ENCODE measurements around the gene BCL11B.

The BCL11B gene

GRCh38 chr14:99232714-99233214 is 39.2 kb downstream of the BCL11B start:
- TF ChIP-seq CTCF (conservative IDR thresholded peaks at IDR 0.05; ENCODE audit: low read depth, low read length), result no peak
- H3K4me2 ChIP-seq, result no peak overlapping the region
- no peak overlapping the region for H3K27ac ChIP-seq
- H3K4me3 ChIP-seq (IDR thresholded peaks at IDR 0.05; ENCODE audit: insufficient read depth, low read depth, low read length), result no peak overlapping the region
- no peaks in the 10 kb centered on the region for H3K27me3 ChIP-seq (ENCODE audit: insufficient read depth, low read depth)
- peaks cover 7% of the 10 kb centered on the region; the same call in 1 of the 2 replicates for H3K79me2 ChIP-seq (ENCODE audit: insufficient read depth, low read depth)
- no peaks in the 10 kb centered on the region for H3K36me3 ChIP-seq (ENCODE audit: insufficient read depth)
- H3K4me1 ChIP-seq (ENCODE audit: low read depth, poor library complexity, severe bottlenecking), result no peaks in the 10 kb centered on the region
- H2AFZ ChIP-seq (ENCODE audit: low read depth), result no peak overlapping the region
- no peaks in the 10 kb centered on the region for H4K20me1 ChIP-seq (ENCODE audit: insufficient read depth)
- no peak overlapping the region for H3K9ac ChIP-seq

- H3K4me1 ChIP-seq (ENCODE audit: low read depth, poor library complexity, severe bottlenecking), result no peaks in the 10 kb centered on the region
- H4K20me1 ChIP-seq (ENCODE audit: insufficient read depth), result no peaks in the 10 kb centered on the region
- H3K27me3 ChIP-seq (ENCODE audit: insufficient read depth, low read depth), result no peaks in the 10 kb centered on the region
- no peak overlapping the region for H3K4me2 ChIP-seq
- TF ChIP-seq CTCF (conservative IDR thresholded peaks at IDR 0.05; ENCODE audit: low read depth, low read length), result no peak
- H3K4me3 ChIP-seq (IDR thresholded peaks at IDR 0.05; ENCODE audit: insufficient read depth, low read depth, low read length), result no peak overlapping the region
- H2AFZ ChIP-seq (ENCODE audit: low read depth), result no peak overlapping the region
- H3K36me3 ChIP-seq (ENCODE audit: insufficient read depth), result no peaks in the 10 kb centered on the region
- H3K27ac ChIP-seq, result no peak overlapping the region
- peaks cover 7% of the 10 kb centered on the region; the same call in 1 of the 2 replicates for H3K79me2 ChIP-seq (ENCODE audit: insufficient read depth, low read depth)
- H3K9ac ChIP-seq, result no peak overlapping the region
Measured at GRCh38 chr14:99231850-99232713, 39.9 kb downstream of the BCL11B start.

GRCh38 chr14:99231161-99231849 is 40.7 kb downstream of the BCL11B start:
- Histone ChIP-seq H3K36me3 (ENCODE audit: insufficient read depth) (no peaks in the 10 kb centered on the region), H3K27ac (no peak overlapping the region), H3K4me3 (IDR thresholded peaks at IDR 0.05; ENCODE audit: insufficient read depth, low read depth, low read length) (no peak overlapping the region), H3K4me2 (no peak overlapping the region), H3K9ac (no peak overlapping the region), H3K27me3 (ENCODE audit: insufficient read depth, low read depth) (no peaks in the 10 kb centered on the region), H2AFZ (ENCODE audit: low read depth) (no peak overlapping the region), H3K79me2 (ENCODE audit: insufficient read depth, low read depth) (0 out of 2 replicates have a peak, but pooled peaks cover under 1% of the 10 kb centered on the region), H4K20me1 (ENCODE audit: insufficient read depth) (no peaks in the 10 kb centered on the region), H3K4me1 (ENCODE audit: low read depth, poor library complexity, severe bottlenecking) (no peaks in the 10 kb centered on the region)
- TF ChIP-seq CTCF (conservative IDR thresholded peaks at IDR 0.05; ENCODE audit: low read depth, low read length), result no peak

GRCh38 chr14:99230208-99231151 is 41.5 kb downstream of the BCL11B start:
- Histone ChIP-seq H4K20me1 (ENCODE audit: insufficient read depth) (no peaks in the 10 kb centered on the region), H3K4me1 (ENCODE audit: low read depth, poor library complexity, severe bottlenecking) (no peaks in the 10 kb centered on the region), H3K27ac (no peak overlapping the region), H3K36me3 (ENCODE audit: insufficient read depth) (no peaks in the 10 kb centered on the region), H3K4me2 (no peak overlapping the region), H3K79me2 (ENCODE audit: insufficient read depth, low read depth) (no peaks in the 10 kb centered on the region), H3K27me3 (ENCODE audit: insufficient read depth, low read depth) (no peaks in the 10 kb centered on the region), H3K9ac (no peak overlapping the region), H3K4me3 (IDR thresholded peaks at IDR 0.05; ENCODE audit: insufficient read depth, low read depth, low read length) (no peak overlapping the region), H2AFZ (ENCODE audit: low read depth) (no peak overlapping the region)
- TF ChIP-seq CTCF (conservative IDR thresholded peaks at IDR 0.05; ENCODE audit: low read depth, low read length), result no peak

Measured in KMS-11 (cell line).